HG02970 (cell line): ENCODE results near the gene GSC.
"Not testable (repeated sequence)": the region's sequence is repeated elsewhere in the genome, so short reads cannot be mapped to it uniquely, and the experiment has no call there.

Experiments used
- ATAC-seq: cut with Tn5 transposase; IDR thresholded peaks from one replicate; pipeline ENCODE4 v1.9.1; 2021; ENCODE audit warnings: mild to moderate bottlenecking, moderate library complexity, moderate number of reproducible peaks; ENCODE audit not compliant: unreplicated experiment, low FRiP score

Gene GSC

GRCh38 chr14:94747739-94748138 lies 22.2 kb downstream of the GSC start:
- no peak for ATAC-seq

- ATAC-seq = not testable (repeated sequence)
Observed at GRCh38 chr14:94747153-94747552, 22.8 kb downstream of the GSC start.

- no peak for ATAC-seq
Observed at GRCh38 chr14:94746131-94746530, 23.8 kb downstream of the GSC start.

- ATAC-seq = no peak
Observed at GRCh38 chr14:94738751-94739150, 31.2 kb downstream of the GSC start.

- ATAC-seq = no peak
Observed at GRCh38 chr14:94738097-94738496, 31.8 kb downstream of the GSC start.

GRCh38 chr14:94728950-94729349 lies 41.0 kb downstream of the GSC start:
- ATAC-seq = no peak

GRCh38 chr14:94728440-94728839 lies 41.5 kb downstream of the GSC start:
- not testable (repeated sequence) for ATAC-seq

DNA sequence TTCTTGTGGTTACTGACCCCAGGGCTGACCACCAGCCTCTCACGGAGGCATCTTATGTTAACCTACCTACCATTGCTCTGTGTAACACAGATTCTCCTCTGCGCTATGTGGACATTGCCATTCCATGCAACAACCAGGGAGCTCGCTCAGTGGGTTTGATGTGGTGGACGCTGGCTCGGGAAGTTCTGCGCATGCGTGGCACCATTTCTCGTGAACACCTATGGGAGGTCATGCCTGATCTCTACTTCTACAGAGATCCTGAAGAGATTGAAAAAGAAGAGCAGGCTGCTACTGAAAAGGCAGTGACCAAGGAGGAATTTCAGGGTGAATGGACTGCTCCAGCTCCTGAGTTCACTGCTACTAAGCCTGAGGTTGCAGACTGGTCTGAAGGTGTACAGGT lies 43.3 kb downstream of the GSC start:
- ATAC-seq = not testable (repeated sequence)

GRCh38 chr14:94724993-94725392 lies 44.9 kb downstream of the GSC start:
- ATAC-seq = no peak

DNA sequence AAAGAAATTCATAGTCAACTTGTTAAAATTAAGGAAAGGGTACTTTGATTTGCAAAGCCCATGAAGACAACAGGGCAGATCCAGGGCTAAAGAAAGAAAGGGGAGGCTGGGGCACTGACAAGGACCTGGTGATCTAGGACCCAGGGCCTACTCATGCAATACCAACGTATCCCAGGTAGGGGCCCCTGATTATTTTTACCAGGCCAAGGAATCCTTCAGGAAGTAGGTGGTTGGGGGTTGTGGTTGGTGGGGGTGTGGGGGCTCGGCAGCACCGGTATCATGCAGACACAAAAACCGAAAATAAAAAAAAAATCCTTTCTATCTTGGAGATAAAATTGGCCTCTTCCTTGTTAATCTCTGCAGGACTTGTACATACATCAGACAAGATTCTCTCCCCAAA lies 47.5 kb downstream of the GSC start:
- no peak for ATAC-seq
